PFSK-1 (cell line): Measurements from ENCODE around the gene SHOC1.

ENCODE experiments used
- FOXP2 ChIP-seq: optimal IDR thresholded peaks from 2 replicates; pipeline ENCODE3; 2011; ENCODE audit warnings: borderline replicate concordance, control low read depth, inconsistent platforms; ENCODE audit not compliant: insufficient read depth; ENCODE audit errors: extremely low read length, extremely low read depth
- POLR2AphosphoS5 ChIP-seq: IDR thresholded peaks from 2 replicates; pipeline ENCODE4 v1.6.1; 2012; ENCODE audit warnings: low read depth, mild to moderate bottlenecking, control low read depth, low read length, moderate library complexity
- SIN3A ChIP-seq: IDR thresholded peaks from 2 replicates; pipeline ENCODE4 v1.6.1; 2012; ENCODE audit warnings: mild to moderate bottlenecking, low read length, moderate library complexity, borderline replicate concordance; ENCODE audit not compliant: insufficient read depth
- TAF1 ChIP-seq: IDR thresholded peaks from 2 replicates; pipeline ENCODE4 v1.6.1; 2012; ENCODE audit warnings: low read length, control low read depth, borderline replicate concordance; ENCODE audit not compliant: insufficient read depth
- TF ChIP-seq, protein P1 (sequence below), 2 experiments: IDR thresholded peaks; 2 replicates each; pipeline versions ENCODE4 v1.6.1 to v1.8.0; 2011 to 2012; ENCODE audit warnings: low read depth in 2 of 2, low read length in 2 of 2, control low read depth in 1 of 2, inconsistent platforms in 1 of 2, mild to moderate bottlenecking in 1 of 2, moderate library complexity in 1 of 2; ENCODE audit not compliant: insufficient read depth in 1 of 2

Gene SHOC1

GRCh38 chr9:111783857-111784256 is 10.9 kb downstream of the SHOC1 start:
- TF ChIP-seq, protein P1, sequence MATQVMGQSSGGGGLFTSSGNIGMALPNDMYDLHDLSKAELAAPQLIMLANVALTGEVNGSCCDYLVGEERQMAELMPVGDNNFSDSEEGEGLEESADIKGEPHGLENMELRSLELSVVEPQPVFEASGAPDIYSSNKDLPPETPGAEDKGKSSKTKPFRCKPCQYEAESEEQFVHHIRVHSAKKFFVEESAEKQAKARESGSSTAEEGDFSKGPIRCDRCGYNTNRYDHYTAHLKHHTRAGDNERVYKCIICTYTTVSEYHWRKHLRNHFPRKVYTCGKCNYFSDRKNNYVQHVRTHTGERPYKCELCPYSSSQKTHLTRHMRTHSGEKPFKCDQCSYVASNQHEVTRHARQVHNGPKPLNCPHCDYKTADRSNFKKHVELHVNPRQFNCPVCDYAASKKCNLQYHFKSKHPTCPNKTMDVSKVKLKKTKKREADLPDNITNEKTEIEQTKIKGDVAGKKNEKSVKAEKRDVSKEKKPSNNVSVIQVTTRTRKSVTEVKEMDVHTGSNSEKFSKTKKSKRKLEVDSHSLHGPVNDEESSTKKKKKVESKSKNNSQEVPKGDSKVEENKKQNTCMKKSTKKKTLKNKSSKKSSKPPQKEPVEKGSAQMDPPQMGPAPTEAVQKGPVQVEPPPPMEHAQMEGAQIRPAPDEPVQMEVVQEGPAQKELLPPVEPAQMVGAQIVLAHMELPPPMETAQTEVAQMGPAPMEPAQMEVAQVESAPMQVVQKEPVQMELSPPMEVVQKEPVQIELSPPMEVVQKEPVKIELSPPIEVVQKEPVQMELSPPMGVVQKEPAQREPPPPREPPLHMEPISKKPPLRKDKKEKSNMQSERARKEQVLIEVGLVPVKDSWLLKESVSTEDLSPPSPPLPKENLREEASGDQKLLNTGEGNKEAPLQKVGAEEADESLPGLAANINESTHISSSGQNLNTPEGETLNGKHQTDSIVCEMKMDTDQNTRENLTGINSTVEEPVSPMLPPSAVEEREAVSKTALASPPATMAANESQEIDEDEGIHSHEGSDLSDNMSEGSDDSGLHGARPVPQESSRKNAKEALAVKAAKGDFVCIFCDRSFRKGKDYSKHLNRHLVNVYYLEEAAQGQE (IDR thresholded peaks at IDR 0.05; ENCODE audit: insufficient read depth in 1 of 2, low read depth in 2 of 2, low read length in 2 of 2): no peak
- TF ChIP-seq POLR2AphosphoS5 (no peak), TAF1 (no peak), SIN3A (no peak)

GRCh38 chr9:111783424-111783823 is 11.3 kb downstream of the SHOC1 start:
- no peak for TF ChIP-seq SIN3A
- TF ChIP-seq, protein P1 (IDR thresholded peaks at IDR 0.05; ENCODE audit: insufficient read depth in 1 of 2, low read depth in 2 of 2, low read length in 2 of 2): no peak
- TF ChIP-seq TAF1: no peak
- TF ChIP-seq FOXP2: no peak
- no peak for TF ChIP-seq POLR2AphosphoS5

- TF ChIP-seq SIN3A: no peak
- TF ChIP-seq FOXP2: no peak
- TF ChIP-seq POLR2AphosphoS5: no peak
- TF ChIP-seq TAF1: no peak
- TF ChIP-seq, protein P1 (IDR thresholded peaks at IDR 0.05; ENCODE audit: insufficient read depth in 1 of 2, low read depth in 2 of 2, low read length in 2 of 2): no peak
Measured at GRCh38 chr9:111766066-111766465, 28.7 kb downstream of the SHOC1 start.

DNA sequence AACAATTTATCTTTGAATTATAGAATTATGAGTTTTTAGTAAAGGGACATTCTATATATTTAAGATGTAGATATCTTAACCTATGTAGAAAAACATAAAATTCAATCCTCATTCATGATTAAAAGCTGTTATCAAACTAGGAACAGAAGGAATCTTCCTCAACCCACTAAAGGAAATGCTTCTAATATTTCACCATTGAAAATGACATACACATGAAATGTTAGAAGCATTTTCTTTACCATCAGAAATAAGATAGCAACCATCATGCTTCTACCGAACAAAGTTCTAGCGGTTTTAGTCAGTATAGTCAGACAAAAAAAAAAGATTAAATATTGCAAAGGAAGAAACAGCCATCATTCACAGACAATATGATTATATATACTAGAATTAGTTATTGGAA is 32.2 kb downstream of the SHOC1 start:
- TF ChIP-seq TAF1 (no peak), FOXP2 (no peak), POLR2AphosphoS5 (no peak), SIN3A (no peak)
- TF ChIP-seq, protein P1 (IDR thresholded peaks at IDR 0.05; ENCODE audit: insufficient read depth in 1 of 2, low read depth in 2 of 2, low read length in 2 of 2): no peak
